ENCODE results near the gene PRSS23. TPM values are rescaled to one million over a fixed set of nuclear protein-coding genes. Genes with fewer than 3 reads are reported as not detected.

Gene PRSS23
- total and polyA plus RNA-seq, 8 donors = 4.1 to 98.8 (median 28.1) TPM

DNA sequence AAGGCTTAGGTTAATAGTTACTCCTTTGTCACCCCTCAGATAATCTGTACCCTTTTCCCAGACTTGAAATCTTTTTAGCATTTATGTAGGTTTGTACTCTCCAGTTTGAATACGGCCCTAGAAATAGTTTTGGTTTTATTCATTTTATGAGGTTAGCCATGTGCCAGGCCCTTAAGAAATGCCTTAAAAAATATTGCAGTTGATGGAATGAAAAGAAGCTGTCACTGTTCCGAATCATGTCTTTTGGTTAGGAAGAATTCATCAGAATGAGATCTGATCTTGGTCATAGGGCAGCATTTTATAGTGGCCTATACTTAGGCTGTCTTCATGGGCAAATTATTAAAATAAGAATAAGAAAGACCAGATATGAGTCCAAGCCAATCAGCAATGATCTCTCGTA lies 14.8 kb upstream of the PRSS23 start:
- Histone ChIP-seq H3K27me3 (no peaks in the 10 kb centered on the region), H3K36me3 (no peaks in the 10 kb centered on the region), H3K9me3 (no peaks in the 10 kb centered on the region), H3K4me3 (no peak overlapping the region), H3K27ac (no peak overlapping the region), H3K4me1 (peaks cover 0 to 14% (median 6%) of the 10 kb centered on the region in 4 donors)
- intact Hi-C loops (cut with DNase I; ENCODE audit: low total_unique reads) = no loop called here
- WGBS, 5 donors = 59 to 93% (median 68%) methylated on average over 3 of the region's 3 CpGs
- no peak for TF ChIP-seq EP300 (IDR thresholded peaks at IDR 0.05)
- TF ChIP-seq, protein P1, sequence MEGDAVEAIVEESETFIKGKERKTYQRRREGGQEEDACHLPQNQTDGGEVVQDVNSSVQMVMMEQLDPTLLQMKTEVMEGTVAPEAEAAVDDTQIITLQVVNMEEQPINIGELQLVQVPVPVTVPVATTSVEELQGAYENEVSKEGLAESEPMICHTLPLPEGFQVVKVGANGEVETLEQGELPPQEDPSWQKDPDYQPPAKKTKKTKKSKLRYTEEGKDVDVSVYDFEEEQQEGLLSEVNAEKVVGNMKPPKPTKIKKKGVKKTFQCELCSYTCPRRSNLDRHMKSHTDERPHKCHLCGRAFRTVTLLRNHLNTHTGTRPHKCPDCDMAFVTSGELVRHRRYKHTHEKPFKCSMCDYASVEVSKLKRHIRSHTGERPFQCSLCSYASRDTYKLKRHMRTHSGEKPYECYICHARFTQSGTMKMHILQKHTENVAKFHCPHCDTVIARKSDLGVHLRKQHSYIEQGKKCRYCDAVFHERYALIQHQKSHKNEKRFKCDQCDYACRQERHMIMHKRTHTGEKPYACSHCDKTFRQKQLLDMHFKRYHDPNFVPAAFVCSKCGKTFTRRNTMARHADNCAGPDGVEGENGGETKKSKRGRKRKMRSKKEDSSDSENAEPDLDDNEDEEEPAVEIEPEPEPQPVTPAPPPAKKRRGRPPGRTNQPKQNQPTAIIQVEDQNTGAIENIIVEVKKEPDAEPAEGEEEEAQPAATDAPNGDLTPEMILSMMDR (IDR thresholded peaks at IDR 0.05) = no peak
- TF ChIP-seq POLR2AphosphoS5 (IDR thresholded peaks at IDR 0.05) = no peak
- no peak for TF ChIP-seq POLR2A (IDR thresholded peaks at IDR 0.05)
- no peak for DNase-seq

DNA sequence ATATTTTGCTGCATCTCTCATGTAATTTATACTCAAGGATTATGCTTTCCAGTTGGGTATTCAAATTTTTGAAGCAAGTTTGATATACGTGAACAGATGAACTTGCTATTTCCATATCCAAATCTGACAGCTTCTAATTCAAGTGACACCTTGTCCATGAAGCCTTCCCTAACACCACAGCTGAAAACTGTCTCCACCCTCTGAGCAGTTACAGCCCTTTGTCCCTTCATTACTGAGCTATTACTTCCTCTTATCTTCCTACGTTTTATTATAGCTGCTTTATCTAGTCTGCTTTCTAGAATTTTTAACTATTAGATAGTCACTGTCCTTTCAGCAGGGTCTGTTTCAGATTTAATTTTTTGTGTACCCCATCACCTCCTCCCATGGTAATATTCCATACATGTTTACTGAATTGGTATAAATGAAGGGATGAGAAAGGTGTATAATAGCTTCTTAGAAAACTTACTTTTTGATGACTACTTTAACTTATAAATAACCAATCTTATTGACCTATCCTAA lies 13.3 kb upstream of the PRSS23 start:
- TF ChIP-seq EP300 (IDR thresholded peaks at IDR 0.05) (no peak), POLR2AphosphoS5 (IDR thresholded peaks at IDR 0.05) (no peak), POLR2A (IDR thresholded peaks at IDR 0.05) (no peak)
- TF ChIP-seq, protein P1 (IDR thresholded peaks at IDR 0.05) = no peak
- Histone ChIP-seq H3K4me1 (peaks cover 0 to 14% (median 9%) of the 10 kb centered on the region in 4 donors), H3K36me3 (no peaks in the 10 kb centered on the region), H3K27ac (no peak overlapping the region), H3K9me3 (no peaks in the 10 kb centered on the region), H3K27me3 (no peaks in the 10 kb centered on the region), H3K4me3 (no peak overlapping the region)
- intact Hi-C loops (cut with DNase I; ENCODE audit: low total_unique reads) = no loop called here
- no peak for DNase-seq
- 56 to 72% (median 62%) methylated on average over 2 of the region's 2 CpGs for WGBS, 5 donors

DNA sequence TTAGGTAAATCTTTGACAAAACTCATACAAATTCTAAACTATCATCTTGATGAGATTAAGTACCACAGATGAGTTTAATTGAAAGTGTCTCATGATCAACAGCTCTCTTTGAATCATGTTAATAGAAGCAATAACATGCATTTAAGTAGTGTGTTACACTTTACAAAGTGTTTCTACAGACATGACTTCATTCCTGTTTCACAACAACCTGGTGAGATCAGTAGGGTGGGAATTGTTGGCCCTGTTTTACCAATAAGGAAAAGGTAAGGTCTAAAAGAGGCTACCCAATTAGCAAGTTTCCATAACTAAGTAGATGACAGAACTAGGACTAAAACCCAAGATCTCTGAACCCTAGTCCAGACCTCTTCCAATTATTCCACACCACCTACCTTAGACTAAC lies 12.7 kb upstream of the PRSS23 start:
- Histone ChIP-seq H3K27me3 (no peaks in the 10 kb centered on the region), H3K27ac (no peak overlapping the region), H3K4me1 (peaks cover 0 to 14% (median 9%) of the 10 kb centered on the region in 4 donors), H3K36me3 (no peaks in the 10 kb centered on the region), H3K9me3 (no peaks in the 10 kb centered on the region), H3K4me3 (no peak overlapping the region)
- no peak for DNase-seq
- TF ChIP-seq EP300 (IDR thresholded peaks at IDR 0.05) (no peak), POLR2AphosphoS5 (IDR thresholded peaks at IDR 0.05) (no peak), POLR2A (IDR thresholded peaks at IDR 0.05) (no peak)
- TF ChIP-seq, protein P1 (IDR thresholded peaks at IDR 0.05) = no peak
- intact Hi-C loops (cut with DNase I; ENCODE audit: low total_unique reads) = no loop called here

DNA sequence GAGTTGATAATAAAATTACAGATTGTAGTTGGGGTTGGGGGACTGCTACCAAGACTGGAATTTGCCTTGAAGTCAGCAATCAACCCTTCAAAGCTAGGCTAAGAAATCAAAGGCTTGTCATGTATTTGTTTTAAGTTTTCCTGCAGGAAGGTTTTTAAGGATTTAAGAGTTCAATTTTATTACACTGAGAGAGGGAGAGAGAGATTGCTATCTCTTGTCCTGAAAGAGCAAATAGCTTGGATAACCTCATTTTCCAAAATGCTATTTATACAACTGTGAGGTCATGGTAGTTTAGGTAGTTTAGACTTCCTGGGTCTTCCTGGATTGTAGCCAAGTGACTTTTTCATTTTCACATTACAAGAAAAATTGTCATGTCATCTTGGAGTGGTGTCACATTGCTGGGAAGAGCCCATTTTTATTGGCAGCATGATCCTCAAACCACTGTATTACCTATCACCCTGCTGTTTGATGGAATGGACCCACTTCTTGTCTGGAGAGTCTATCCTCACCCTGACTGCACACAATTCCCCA lies 10.1 kb upstream of the PRSS23 start:
- no peak for DNase-seq
- H3K36me3 ChIP-seq = no peaks in the 10 kb centered on the region

More for the DNA sequence above, 10.1 kb upstream of the PRSS23 start:
- intact Hi-C loops (cut with DNase I; ENCODE audit: low total_unique reads) = no loop called here
- Histone ChIP-seq H3K27ac (no peak overlapping the region), H3K9me3 (no peaks in the 10 kb centered on the region), H3K4me3 (no peak overlapping the region), H3K4me1 (peaks cover 0 to 5% (median 0%) of the 10 kb centered on the region in 4 donors), H3K27me3 (no peaks in the 10 kb centered on the region)
- TF ChIP-seq POLR2AphosphoS5 (IDR thresholded peaks at IDR 0.05) = no peak
- TF ChIP-seq, protein P1 (IDR thresholded peaks at IDR 0.05) = no peak
